ENCODE measurements around the gene ZNF277. TPM values are rescaled to one million over a fixed set of nuclear protein-coding genes. Genes with fewer than 3 reads are reported as not detected.

ZNF277 gene
- total RNA-seq, 1 experiment from 2014 or later = 12.8 TPM

GRCh38 chr7:112297681-112298080 lies 91.2 kb downstream of the ZNF277 start:
- Histone ChIP-seq H3K36me3 (ENCODE audit: control insufficient read depth, insufficient read depth, low read length) (no peaks in the 10 kb centered on the region), H3K4me3 (ENCODE audit: low read depth in 2 of 2, low read length in 2 of 2) (no peak overlapping the region), H3K27ac (ENCODE audit: low read length) (no peak overlapping the region), H3K9me3 (ENCODE audit: control insufficient read depth, insufficient read depth, low read depth, low read length) (no peaks in the 10 kb centered on the region), H3K27me3 (ENCODE audit: control insufficient read depth, insufficient read depth, low read length) (no peaks in the 10 kb centered on the region), H3K4me1 (ENCODE audit: control insufficient read depth, insufficient read depth, low read length) (no peaks in the 10 kb centered on the region)
- no peak for ATAC-seq
- no TSS peak for BruUV-seq (replicated peaks)
- no peak for TF ChIP-seq POLR2AphosphoS5 (IDR thresholded peaks at IDR 0.05; ENCODE audit: low read depth, low read length)
- TF ChIP-seq SIN3A (IDR thresholded peaks at IDR 0.05; ENCODE audit: borderline replicate concordance, insufficient read depth, low read depth, low read length) = no peak
- TF ChIP-seq TCF7L2 (IDR thresholded peaks at IDR 0.05; ENCODE audit: low read depth, low read length) = no peak
- TF ChIP-seq, protein P1, sequence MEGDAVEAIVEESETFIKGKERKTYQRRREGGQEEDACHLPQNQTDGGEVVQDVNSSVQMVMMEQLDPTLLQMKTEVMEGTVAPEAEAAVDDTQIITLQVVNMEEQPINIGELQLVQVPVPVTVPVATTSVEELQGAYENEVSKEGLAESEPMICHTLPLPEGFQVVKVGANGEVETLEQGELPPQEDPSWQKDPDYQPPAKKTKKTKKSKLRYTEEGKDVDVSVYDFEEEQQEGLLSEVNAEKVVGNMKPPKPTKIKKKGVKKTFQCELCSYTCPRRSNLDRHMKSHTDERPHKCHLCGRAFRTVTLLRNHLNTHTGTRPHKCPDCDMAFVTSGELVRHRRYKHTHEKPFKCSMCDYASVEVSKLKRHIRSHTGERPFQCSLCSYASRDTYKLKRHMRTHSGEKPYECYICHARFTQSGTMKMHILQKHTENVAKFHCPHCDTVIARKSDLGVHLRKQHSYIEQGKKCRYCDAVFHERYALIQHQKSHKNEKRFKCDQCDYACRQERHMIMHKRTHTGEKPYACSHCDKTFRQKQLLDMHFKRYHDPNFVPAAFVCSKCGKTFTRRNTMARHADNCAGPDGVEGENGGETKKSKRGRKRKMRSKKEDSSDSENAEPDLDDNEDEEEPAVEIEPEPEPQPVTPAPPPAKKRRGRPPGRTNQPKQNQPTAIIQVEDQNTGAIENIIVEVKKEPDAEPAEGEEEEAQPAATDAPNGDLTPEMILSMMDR (IDR thresholded peaks at IDR 0.05) = no peak
- no peak for TF ChIP-seq REST (IDR thresholded peaks at IDR 0.05; ENCODE audit: insufficient read depth in 1 of 2, low read depth in 2 of 2, low read length in 1 of 2)
- intact Hi-C loops (cut with micrococcal nuclease; ENCODE audit: unreplicated experiment) = no loop called here
- DNase-seq (ENCODE audit: low read depth, low spot score) = no peak
- CTCF ChIA-PET = no interaction called here
- POLR2A ChIA-PET = no interaction called here
- in situ Hi-C loops (cut with HindIII; ENCODE audit: low pct_unique_long_range_greater_than_20kb, low sequenced_read_pairs) = no loop called here

DNA sequence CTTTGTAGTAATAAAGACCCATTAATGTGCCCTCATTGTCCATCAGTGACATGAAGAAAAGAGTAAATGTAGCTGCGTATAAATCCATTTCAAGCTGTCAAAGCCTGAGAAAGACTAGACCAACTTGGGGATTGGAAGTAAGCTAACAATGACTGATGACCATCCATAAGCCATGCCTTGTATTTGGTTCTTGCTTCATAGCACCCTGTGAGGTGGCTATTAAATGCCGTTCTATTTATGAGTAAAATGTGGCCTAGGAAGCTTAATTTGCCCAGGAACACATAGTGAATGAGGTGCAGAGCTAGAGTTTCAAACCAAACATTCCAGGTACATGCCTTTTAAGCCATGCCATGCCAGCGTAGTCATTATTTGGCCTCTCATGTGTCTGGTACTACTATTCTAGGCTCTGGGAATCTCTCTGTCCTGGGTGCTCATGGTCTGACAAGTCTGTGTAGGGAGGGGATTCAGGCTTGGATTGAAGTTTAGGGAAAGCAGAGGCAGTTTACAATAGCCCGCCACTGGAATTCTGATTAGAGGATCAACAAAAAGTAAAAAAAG lies 92.1 kb downstream of the ZNF277 start:
- TF ChIP-seq TCF7L2 (IDR thresholded peaks at IDR 0.05; ENCODE audit: low read depth, low read length) (no peak), SIN3A (IDR thresholded peaks at IDR 0.05; ENCODE audit: borderline replicate concordance, insufficient read depth, low read depth, low read length) (no peak), REST (IDR thresholded peaks at IDR 0.05; ENCODE audit: insufficient read depth in 1 of 2, low read depth in 2 of 2, low read length in 1 of 2) (no peak), POLR2AphosphoS5 (IDR thresholded peaks at IDR 0.05; ENCODE audit: low read depth, low read length) (no peak)
- TF ChIP-seq, protein P1 (IDR thresholded peaks at IDR 0.05) = no peak
- ChIA-PET CTCF (no interaction called here), POLR2A (no interaction called here)
- no peak overlapping the region for H3K4me3 ChIP-seq (ENCODE audit: low read depth in 2 of 2, low read length in 2 of 2)
- no peaks in the 10 kb centered on the region for H3K9me3 ChIP-seq (ENCODE audit: control insufficient read depth, insufficient read depth, low read depth, low read length)
- no TSS peak for BruUV-seq (replicated peaks)
- in situ Hi-C loops (cut with HindIII; ENCODE audit: low pct_unique_long_range_greater_than_20kb, low sequenced_read_pairs) (no loop called here), intact Hi-C loops (cut with micrococcal nuclease; ENCODE audit: unreplicated experiment) (no loop called here)
- no peaks in the 10 kb centered on the region for H3K27me3 ChIP-seq (ENCODE audit: control insufficient read depth, insufficient read depth, low read length)
- no peaks in the 10 kb centered on the region for H3K4me1 ChIP-seq (ENCODE audit: control insufficient read depth, insufficient read depth, low read length)
- no peaks in the 10 kb centered on the region for H3K36me3 ChIP-seq (ENCODE audit: control insufficient read depth, insufficient read depth, low read length)
- no peak for DNase-seq (ENCODE audit: low read depth, low spot score)
- no peak for ATAC-seq
- H3K27ac ChIP-seq (ENCODE audit: low read length) = no peak overlapping the region
